OCI-LY3 (cell line): ENCODE measurements around the gene RFX3.

Experiments
- H2AFZ ChIP-seq: fragments of 200-600, 300-600 bp; shearing (Covaris generic); 2 replicates; pipeline ENCODE4 v1.6.0; 2014; ENCODE audit warnings: antibody characterized with exemption, low read depth, low read length
- H3K27ac ChIP-seq: fragments of 200-600, 300-600 bp; sonication (generic); 2 replicates; pipeline ENCODE4 v1.5.1; 2014; ENCODE audit warnings: mild to moderate bottlenecking, low read length, moderate library complexity, mixed read lengths
- H3K27me3 ChIP-seq: fragments of 200-600, 300-600 bp; sonication (generic); 2 replicates; pipeline ENCODE4 v1.6.1; 2014; ENCODE audit warnings: low read depth, low read length, mixed read lengths
- H3K36me3 ChIP-seq: fragments of 200-600, 300-600 bp; sonication (generic); replicated peaks from 2 replicates; pipeline ENCODE3; 2014; ENCODE audit warnings: low read depth, low read length, mixed read lengths
- H3K4me1 ChIP-seq: fragments of 300-600, 200-600 bp; sonication (generic); 2 replicates; pipeline ENCODE4 v1.6.1; 2014; ENCODE audit warnings: low read length, mixed read lengths
- H3K4me2 ChIP-seq: fragments of 200-600, 300-600 bp; sonication (generic); 2 replicates; pipeline ENCODE4 v1.6.1; 2014; ENCODE audit warnings: low read length, mixed read lengths
- H3K4me3 ChIP-seq: fragments of 300-600, 200-600 bp; sonication (generic); 2 replicates; pipeline ENCODE4 v1.5.1; 2014; ENCODE audit warnings: antibody characterized with exemption, mild to moderate bottlenecking, low read length, moderate library complexity
- H3K79me2 ChIP-seq: fragments of 300-600, 200-600 bp; shearing (Covaris generic); 2 replicates; pipeline ENCODE4 v1.6.1; 2014; ENCODE audit warnings: mild to moderate bottlenecking, low read length, mixed read lengths
- H3K9ac ChIP-seq: fragments of 300-600, 200-600 bp; shearing (Covaris generic); 2 replicates; pipeline ENCODE4 v1.6.0; 2014; ENCODE audit warnings: mild to moderate bottlenecking, low read length, moderate library complexity
- H3K9me3 ChIP-seq: fragments of 200-600, 300-600 bp; shearing (Covaris generic); 2 replicates; pipeline ENCODE4 v1.6.1; 2014; ENCODE audit warnings: low read length, mixed read lengths; ENCODE audit not compliant: insufficient read depth
- H4K20me1 ChIP-seq: fragments of 200-600, 300-600 bp; sonication (generic); 2 replicates; pipeline ENCODE4 v1.6.1; 2016; ENCODE audit warnings: low read length, mixed read lengths; ENCODE audit not compliant: insufficient read depth
- EZH2phosphoT487 ChIP-seq: fragments of 200-600 bp; shearing (Covaris generic); IDR thresholded peaks from 2 replicates; pipeline ENCODE4 v1.6.1; 2018; ENCODE audit warnings: antibody characterized with exemption, mixed run types, low read depth
- TF ChIP-seq, protein P1 (sequence below): fragments of 200-600, 300-600 bp; sonication (generic); IDR thresholded peaks from 2 replicates; pipeline ENCODE4 v1.5.1; 2014; ENCODE audit warnings: antibody characterized with exemption, low read length, low read depth

Gene RFX3

DNA sequence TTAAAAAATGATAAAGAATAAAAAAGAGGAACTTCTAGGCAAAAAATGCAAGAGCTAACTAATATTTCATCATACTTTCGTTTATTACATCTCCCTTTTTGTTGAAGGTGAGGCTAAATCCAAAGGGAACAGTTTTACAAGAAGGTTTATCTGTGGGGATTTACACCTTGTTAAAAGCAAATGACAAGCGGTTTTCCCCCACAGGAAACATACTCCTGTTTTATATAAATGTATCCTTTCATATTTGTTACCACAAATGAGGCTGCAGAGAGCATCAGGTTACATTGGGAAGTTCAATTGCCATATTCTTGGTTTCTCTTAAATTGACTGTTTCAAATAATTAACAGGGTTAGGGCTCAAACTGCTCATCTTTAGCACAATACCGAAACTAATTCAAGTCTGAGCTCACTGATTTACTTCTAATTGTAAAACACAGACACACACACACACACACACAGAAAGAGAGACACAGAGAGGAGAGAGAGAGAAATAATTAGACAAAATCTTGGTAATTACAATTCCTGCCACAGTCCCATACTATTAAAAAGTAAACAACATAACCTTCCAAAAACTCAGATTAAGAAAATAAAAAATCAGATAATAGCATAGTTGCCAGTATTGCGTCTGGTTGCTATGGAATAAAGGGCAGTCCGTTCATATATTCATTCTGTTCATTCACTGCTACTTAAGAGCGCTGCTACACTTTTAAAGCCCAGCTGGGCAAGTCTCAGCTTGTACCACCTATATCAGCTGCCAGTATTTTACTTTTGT is 17.1 kb downstream of the RFX3 start:
- peaks cover 42% of the 10 kb centered on the region for H3K4me1 ChIP-seq
- H2AFZ ChIP-seq = 0 out of 2 replicates have a peak overlapping the region, but pooled peaks have one; percentile 0
- H3K27ac ChIP-seq = peak overlapping the region; percentile 79
- TF ChIP-seq EZH2phosphoT487 = no peak
- TF ChIP-seq, protein P1, sequence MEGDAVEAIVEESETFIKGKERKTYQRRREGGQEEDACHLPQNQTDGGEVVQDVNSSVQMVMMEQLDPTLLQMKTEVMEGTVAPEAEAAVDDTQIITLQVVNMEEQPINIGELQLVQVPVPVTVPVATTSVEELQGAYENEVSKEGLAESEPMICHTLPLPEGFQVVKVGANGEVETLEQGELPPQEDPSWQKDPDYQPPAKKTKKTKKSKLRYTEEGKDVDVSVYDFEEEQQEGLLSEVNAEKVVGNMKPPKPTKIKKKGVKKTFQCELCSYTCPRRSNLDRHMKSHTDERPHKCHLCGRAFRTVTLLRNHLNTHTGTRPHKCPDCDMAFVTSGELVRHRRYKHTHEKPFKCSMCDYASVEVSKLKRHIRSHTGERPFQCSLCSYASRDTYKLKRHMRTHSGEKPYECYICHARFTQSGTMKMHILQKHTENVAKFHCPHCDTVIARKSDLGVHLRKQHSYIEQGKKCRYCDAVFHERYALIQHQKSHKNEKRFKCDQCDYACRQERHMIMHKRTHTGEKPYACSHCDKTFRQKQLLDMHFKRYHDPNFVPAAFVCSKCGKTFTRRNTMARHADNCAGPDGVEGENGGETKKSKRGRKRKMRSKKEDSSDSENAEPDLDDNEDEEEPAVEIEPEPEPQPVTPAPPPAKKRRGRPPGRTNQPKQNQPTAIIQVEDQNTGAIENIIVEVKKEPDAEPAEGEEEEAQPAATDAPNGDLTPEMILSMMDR = no peak
- H3K4me3 ChIP-seq = peak overlapping the region; percentile 50
- H4K20me1 ChIP-seq = no peaks in the 10 kb centered on the region
- H3K36me3 ChIP-seq = no peaks in the 10 kb centered on the region
- no peaks in the 10 kb centered on the region for H3K9me3 ChIP-seq
- H3K4me2 ChIP-seq = peak overlapping the region; percentile 67
- H3K27me3 ChIP-seq = no peaks in the 10 kb centered on the region
- peak overlapping the region; percentile 56 for H3K9ac ChIP-seq
- H3K79me2 ChIP-seq = peaks cover 8% of the 10 kb centered on the region; the same call in 1 of the 2 replicates

DNA sequence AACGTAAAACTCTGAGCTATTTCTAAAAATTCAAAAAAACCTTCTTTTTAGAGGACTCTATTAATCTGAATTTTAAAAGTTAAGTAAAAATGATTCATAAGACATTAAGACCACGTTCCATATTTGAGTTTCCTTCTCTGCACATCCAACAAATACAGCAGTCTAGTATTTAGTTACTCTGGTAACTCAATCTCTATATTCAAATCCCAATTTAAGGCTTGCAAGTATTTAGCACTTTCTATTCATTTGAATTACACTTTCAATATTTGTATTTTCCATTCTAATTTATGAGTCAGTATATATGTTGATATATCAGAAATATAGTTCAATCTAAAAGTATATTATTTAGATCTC is 17.7 kb downstream of the RFX3 start:
- Histone ChIP-seq H3K4me2 (peak overlapping the region; percentile 67), H2AFZ (no peak overlapping the region), H3K27me3 (no peaks in the 10 kb centered on the region), H4K20me1 (no peaks in the 10 kb centered on the region), H3K36me3 (no peaks in the 10 kb centered on the region), H3K79me2 (peaks cover 8% of the 10 kb centered on the region; the same call in 1 of the 2 replicates), H3K27ac (peak overlapping the region; percentile 79), H3K9me3 (no peaks in the 10 kb centered on the region), H3K4me3 (peak overlapping the region; percentile 50), H3K9ac (peak overlapping the region; percentile 56), H3K4me1 (peaks cover 46% of the 10 kb centered on the region)
- TF ChIP-seq, protein P1 = no peak
- no peak for TF ChIP-seq EZH2phosphoT487

DNA sequence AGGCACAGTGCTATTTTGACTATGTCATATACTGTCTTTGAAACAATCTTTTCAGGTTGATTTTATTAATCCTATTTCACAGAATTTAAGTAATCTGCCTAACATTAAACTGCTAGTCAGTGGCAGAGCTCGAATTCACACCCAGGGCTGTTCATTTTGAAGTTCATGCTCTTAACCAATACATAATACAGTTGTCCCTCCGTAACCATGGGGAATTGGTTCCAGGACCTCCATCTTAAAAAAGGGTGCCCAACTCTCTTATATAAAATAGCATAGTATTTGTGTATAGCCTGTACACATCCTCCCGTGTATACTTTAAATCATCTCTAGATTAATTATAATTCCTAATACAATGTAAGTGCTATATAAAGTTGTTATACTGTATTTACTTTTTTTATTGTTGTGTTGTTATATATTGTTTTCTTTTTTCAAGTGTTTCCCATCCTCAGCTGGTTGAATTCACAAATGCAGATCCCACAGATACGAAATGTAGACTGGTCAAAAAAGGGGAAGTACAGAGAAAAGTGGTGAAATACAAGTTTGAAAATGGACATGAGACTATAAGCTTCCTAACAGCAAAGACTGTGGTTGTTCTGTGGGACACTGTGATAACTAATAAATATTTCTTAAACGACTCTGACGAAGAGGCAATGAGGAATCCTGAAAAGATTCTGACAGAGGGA is 18.3 kb downstream of the RFX3 start:
- Histone ChIP-seq H2AFZ (no peak overlapping the region), H3K4me3 (peak overlapping the region; percentile 50)

DNA sequence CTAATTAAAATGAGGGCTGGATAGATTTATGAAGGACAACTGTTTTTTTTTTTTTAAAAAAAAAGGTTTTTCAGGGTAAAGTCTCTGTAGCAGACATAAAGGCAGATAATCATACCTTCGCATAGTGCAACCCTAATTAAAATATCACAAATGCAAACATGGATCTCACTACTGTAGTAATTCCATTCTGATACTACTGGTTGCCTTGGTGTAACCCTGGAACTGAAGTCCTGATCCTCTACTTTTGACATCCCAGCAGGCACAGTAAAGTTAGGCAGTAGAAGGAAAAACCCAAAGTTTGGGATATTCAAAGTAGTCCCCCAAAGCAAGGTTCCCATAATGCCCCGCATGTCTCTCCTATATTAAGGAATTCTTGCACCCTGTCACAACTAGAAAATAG is 19.6 kb downstream of the RFX3 start:
- H3K4me3 ChIP-seq = no peak overlapping the region
- no peak for TF ChIP-seq EZH2phosphoT487
- TF ChIP-seq, protein P1 = no peak
- H3K4me1 ChIP-seq = peaks cover 48% of the 10 kb centered on the region
- no peak overlapping the region for H2AFZ ChIP-seq
- no peak overlapping the region for H3K9ac ChIP-seq
- no peaks in the 10 kb centered on the region for H3K9me3 ChIP-seq
- peaks cover 8% of the 10 kb centered on the region; the same call in 1 of the 2 replicates for H3K79me2 ChIP-seq
- no peak overlapping the region for H3K27ac ChIP-seq
- no peaks in the 10 kb centered on the region for H3K27me3 ChIP-seq
- H3K4me2 ChIP-seq = no peak overlapping the region
- no peaks in the 10 kb centered on the region for H3K36me3 ChIP-seq
- H4K20me1 ChIP-seq = no peaks in the 10 kb centered on the region

More for the DNA sequence above, 18.3 kb downstream of the RFX3 start:
- Histone ChIP-seq H3K79me2 (peaks cover 8% of the 10 kb centered on the region; the same call in 1 of the 2 replicates), H3K4me1 (peaks cover 51% of the 10 kb centered on the region), H3K9me3 (no peaks in the 10 kb centered on the region), H4K20me1 (no peaks in the 10 kb centered on the region), H3K9ac (peak overlapping the region; percentile 56), H3K36me3 (no peaks in the 10 kb centered on the region), H3K27me3 (no peaks in the 10 kb centered on the region), H3K27ac (peak overlapping the region; percentile 79), H3K4me2 (peak overlapping the region; percentile 67)
- TF ChIP-seq, protein P1 = no peak
- no peak for TF ChIP-seq EZH2phosphoT487
